ENCODE data around the gene MRPL58.
A peak's percentile ranks its signal among the peaks of the same experiment; 100 is the strongest.
"Not testable (repeated sequence)": the region's sequence is repeated elsewhere in the genome, so short reads cannot be mapped to it uniquely, and the experiment has no call there.

The MRPL58 gene

GRCh38 chr17:75012096-75012345 lies 449 bp upstream of the MRPL58 start:
- DNase-seq (ENCODE audit: low read depth): no peak
- H3K4me3 ChIP-seq (ENCODE audit: low read depth, low read length): peak overlapping the region; percentile 82
- TF ChIP-seq CTCF (IDR thresholded peaks at IDR 0.05; ENCODE audit: low read depth, low read length, missing control alignments): no peak
- in situ Hi-C loops (cut with HindIII; ENCODE audit: low sequenced_read_pairs): no loop called here

- peak overlapping the region; percentile 82 for H3K4me3 ChIP-seq (ENCODE audit: low read depth, low read length)
- no peak for TF ChIP-seq CTCF (IDR thresholded peaks at IDR 0.05; ENCODE audit: low read depth, low read length, missing control alignments)
- DNase-seq (ENCODE audit: low read depth): no peak
- in situ Hi-C loops (cut with HindIII; ENCODE audit: low sequenced_read_pairs): no loop called here
These were observed 656 bp downstream of the MRPL58 start for GRCh38 chr17:75013092-75013559.

GRCh38 chr17:75019146-75019545 lies 6.7 kb downstream of the MRPL58 start:
- no peak for TF ChIP-seq CTCF (IDR thresholded peaks at IDR 0.05; ENCODE audit: low read depth, low read length, missing control alignments)
- in situ Hi-C loops (cut with HindIII; ENCODE audit: low sequenced_read_pairs): no loop called here
- no peak overlapping the region for H3K4me3 ChIP-seq (ENCODE audit: low read depth, low read length)
- no peak for DNase-seq (ENCODE audit: low read depth)

- no peak for TF ChIP-seq CTCF (IDR thresholded peaks at IDR 0.05; ENCODE audit: low read depth, low read length, missing control alignments)
- no peak overlapping the region for H3K4me3 ChIP-seq (ENCODE audit: low read depth, low read length)
- in situ Hi-C loops (cut with HindIII; ENCODE audit: low sequenced_read_pairs): no loop called here
- no peak for DNase-seq (ENCODE audit: low read depth)
These were observed 7.2 kb downstream of the MRPL58 start for GRCh38 chr17:75019710-75020109.

GRCh38 chr17:75020331-75021110 lies 8.1 kb downstream of the MRPL58 start:
- in situ Hi-C loops (cut with HindIII; ENCODE audit: low sequenced_read_pairs): no loop called here
- no peak for DNase-seq (ENCODE audit: low read depth)

GRCh38 chr17:75024686-75025397 lies 12.4 kb downstream of the MRPL58 start:
- no peak overlapping the region for H3K4me3 ChIP-seq (ENCODE audit: low read depth, low read length)
- in situ Hi-C loops (cut with HindIII; ENCODE audit: low sequenced_read_pairs): no loop called here
- DNase-seq (ENCODE audit: low read depth): no peak
- TF ChIP-seq CTCF (IDR thresholded peaks at IDR 0.05; ENCODE audit: low read depth, low read length, missing control alignments): no peak

More at GRCh38 chr17:75020331-75021110, 8.1 kb downstream of the MRPL58 start:
- TF ChIP-seq CTCF (IDR thresholded peaks at IDR 0.05; ENCODE audit: low read depth, low read length, missing control alignments): no peak
- no peak overlapping the region for H3K4me3 ChIP-seq (ENCODE audit: low read depth, low read length)

- in situ Hi-C loops (cut with HindIII; ENCODE audit: low sequenced_read_pairs); DNase-seq (ENCODE audit: low read depth); H3K4me3 ChIP-seq (ENCODE audit: low read depth, low read length): not testable (repeated sequence)
These were observed 12.9 kb downstream of the MRPL58 start for GRCh38 chr17:75025398-75025734.

GRCh38 chr17:75026650-75027049 lies 14.2 kb downstream of the MRPL58 start:
- in situ Hi-C loops (cut with HindIII; ENCODE audit: low sequenced_read_pairs); DNase-seq (ENCODE audit: low read depth); H3K4me3 ChIP-seq (ENCODE audit: low read depth, low read length): not testable (repeated sequence)

All from astrocyte of the cerebellum (primary cell).